GM21381 (cell line): ENCODE results near the gene FAM53B.
"Not testable (repeated sequence)": the region's sequence is repeated elsewhere in the genome, so short reads cannot be mapped to it uniquely, and the experiment has no call there.

Experiments used
- ATAC-seq: cut with Tn5 transposase; IDR thresholded peaks from one replicate; pipeline ENCODE4 v1.9.1; 2021; ENCODE audit warnings: mild to moderate bottlenecking, moderate library complexity; ENCODE audit not compliant: unreplicated experiment

Gene FAM53B

GRCh38 chr10:124619195-124619594 lies 125.0 kb downstream of the FAM53B start:
- no peak for ATAC-seq

GRCh38 chr10:124618470-124619073 lies 125.6 kb downstream of the FAM53B start:
- ATAC-seq: no peak

GRCh38 chr10:124616836-124617130 lies 127.4 kb downstream of the FAM53B start:
- no peak for ATAC-seq

- ATAC-seq: no peak
Measured at GRCh38 chr10:124616040-124616835, 127.9 kb downstream of the FAM53B start.

GRCh38 chr10:124615259-124615658 lies 128.9 kb downstream of the FAM53B start:
- ATAC-seq: no peak

- ATAC-seq: peak; percentile 55
Measured at GRCh38 chr10:124614003-124614659, 130.0 kb downstream of the FAM53B start.

GRCh38 chr10:124612611-124613498 lies 131.3 kb downstream of the FAM53B start:
- ATAC-seq: no peak

GRCh38 chr10:124611738-124612137 lies 132.4 kb downstream of the FAM53B start:
- no peak for ATAC-seq

GRCh38 chr10:124610851-124611250 lies 133.3 kb downstream of the FAM53B start:
- ATAC-seq: not testable (repeated sequence)

- ATAC-seq: not testable (repeated sequence)
Measured at GRCh38 chr10:124610186-124610585, 134.0 kb downstream of the FAM53B start.

GRCh38 chr10:124609698-124610097 lies 134.5 kb downstream of the FAM53B start:
- no peak for ATAC-seq

GRCh38 chr10:124608093-124608721 lies 136.0 kb downstream of the FAM53B start:
- no peak for ATAC-seq

GRCh38 chr10:124607693-124608092 lies 136.5 kb downstream of the FAM53B start:
- no peak for ATAC-seq

GRCh38 chr10:124606822-124607221 lies 137.4 kb downstream of the FAM53B start:
- ATAC-seq: no peak

- no peak for ATAC-seq
Measured at GRCh38 chr10:124605856-124606812, 138.0 kb downstream of the FAM53B start.

GRCh38 chr10:124605481-124605855 lies 138.7 kb downstream of the FAM53B start:
- ATAC-seq: no peak

- ATAC-seq: no peak
Measured at GRCh38 chr10:124605001-124605370, 139.2 kb downstream of the FAM53B start.

GRCh38 chr10:124604214-124605000 lies 139.8 kb downstream of the FAM53B start:
- no peak for ATAC-seq
